HCT116 (cell line): ENCODE measurements around the gene CRNN. TPM values are rescaled to one million over a fixed set of nuclear protein-coding genes. Genes with fewer than 3 reads are reported as not detected.

Experiments
- ATAC-seq: fragments of 200-7000 bp; cut with Tn5 transposase; 2 replicates; pipeline ENCODE4 v1.9.1; 2020; ENCODE audit warnings: mild to moderate bottlenecking, moderate library complexity
- BruUV-seq: library from RNA; stranded (reverse); fragments of 400-500 nt; replicated peaks from 2 replicates; lab custom pipeline; 2021; lab: Mats Ljungman, UMichigan
- CTCF ChIA-PET: fragments of 300-600 bp; sonication (Branson Sonifier 250); formaldehyde crosslinking; loops from one replicate; lab custom pipeline; 2021; ENCODE audit warnings: antibody characterized with exemption; lab: Charles Lee
- POLR2A ChIA-PET: fragments of 300-600, 350-600 bp; sonication (Branson Sonifier 250); formaldehyde crosslinking; loops from one replicate; lab custom pipeline; 2021; ENCODE audit warnings: antibody characterized with exemption; lab: Charles Lee
- RAD21 ChIA-PET, 2 experiments: fragments of 300-600 bp; sonication (Branson Sonifier 250); formaldehyde crosslinking; loops; one replicate each; lab custom pipeline; 2023; ENCODE audit warnings: low total read pairs in 2 of 2; ENCODE audit not compliant: uncharacterized antibody in 2 of 2, unreplicated experiment in 2 of 2, low non-redundant PET in 1 of 2; lab: Charles Lee
- DNase-seq: peaks from one replicate; pipeline ENCODE4 v3.0.0-alpha.2; 2010; ENCODE audit warnings: low read depth, low spot score
- H2AFZ ChIP-seq: fragments of 200-600 bp; shearing (Covaris generic), sonication (generic); 2 replicates; pipeline ENCODE4 v1.6.1; 2017; ENCODE audit warnings: low read depth, mixed run types, mixed read lengths, antibody characterized with exemption, low read length; ENCODE audit not compliant: poor library complexity, severe bottlenecking
- H3K27ac ChIP-seq: 2 replicates; pipeline ENCODE4 v1.5.1; 2012; ENCODE audit warnings: low read depth, low read length
- H3K27me3 ChIP-seq: fragments of 200-600 bp; sonication (generic); 2 replicates; pipeline ENCODE4 v1.6.1; 2016; ENCODE audit warnings: mixed run types, low read length, mixed read lengths; ENCODE audit not compliant: insufficient read depth
- H3K36me3 ChIP-seq, 2 experiments: fragments of 200-500 bp in 1 of 2; fragments of 200-600 bp in 1 of 2; sonication (Bioruptor generic) in 1 of 2; sonication (generic) in 1 of 2; 2 replicates each; pipeline versions ENCODE4 v1.5.1 to v1.6.1; 2014 to 2016; ENCODE audit warnings: low read length in 2 of 2, inconsistent platforms in 1 of 2, mixed read lengths in 1 of 2, mixed run types in 1 of 2; ENCODE audit not compliant: insufficient read depth in 2 of 2, control insufficient read depth in 1 of 2
- H3K4me1 ChIP-seq, 2 experiments: fragments of 200-600 bp in 1 of 2; sonication (generic) in 1 of 2; 2 replicates each; pipeline versions ENCODE4 v1.5.1 to v1.6.1; 2012 to 2017; ENCODE audit warnings: low read length in 2 of 2, inconsistent platforms in 1 of 2, mild to moderate bottlenecking in 1 of 2, mixed read lengths in 1 of 2, mixed run types in 1 of 2, moderate library complexity in 1 of 2; ENCODE audit not compliant: insufficient read depth in 2 of 2, control insufficient read depth in 1 of 2
- H3K4me2 ChIP-seq: fragments of 200-600 bp; sonication (generic); 2 replicates; pipeline ENCODE4 v1.6.1; 2017; ENCODE audit warnings: mixed run types, low read length, mixed read lengths
- H3K4me3 ChIP-seq, 2 experiments: fragments of 200-600 bp in 1 of 2; sonication (generic) in 1 of 2; replicated peaks in 1 of 2; 2 replicates each; pipeline ENCODE4 v1.5.1; 2011 to 2016; ENCODE audit warnings: low read length in 2 of 2, control low read depth in 1 of 2, low read depth in 1 of 2, mild to moderate bottlenecking in 1 of 2, mixed read lengths in 1 of 2, mixed run types in 1 of 2
- H3K79me2 ChIP-seq: fragments of 200-600 bp; sonication (generic); 2 replicates; pipeline ENCODE4 v1.6.1; 2017; ENCODE audit warnings: mild to moderate bottlenecking, mixed run types, low read length, moderate library complexity, mixed read lengths; ENCODE audit not compliant: insufficient read depth
- H3K9ac ChIP-seq: fragments of 200-600 bp; sonication (generic); 2 replicates; pipeline ENCODE4 v1.6.1; 2016; ENCODE audit warnings: low read length, mixed read lengths
- H3K9me2 ChIP-seq: fragments of 200-600 bp; sonication (generic), shearing (Covaris generic); 2 replicates; pipeline ENCODE4 v1.6.1; 2017; ENCODE audit warnings: mixed run types, mild to moderate bottlenecking, moderate library complexity; ENCODE audit not compliant: insufficient read depth
- H3K9me3 ChIP-seq, 2 experiments: fragments of 200-500 bp in 1 of 2; fragments of 200-600 bp in 1 of 2; sonication (Bioruptor generic) in 1 of 2; sonication (generic) in 1 of 2; 2 replicates each; pipeline ENCODE4 v1.6.1; 2014 to 2017; ENCODE audit warnings: low read length in 2 of 2, mixed read lengths in 2 of 2, inconsistent platforms in 1 of 2, low read depth in 1 of 2, mild to moderate bottlenecking in 1 of 2, mixed run types in 1 of 2, moderate library complexity in 1 of 2; ENCODE audit not compliant: control insufficient read depth in 1 of 2, insufficient read depth in 1 of 2
- H4K20me1 ChIP-seq: fragments of 200-600 bp; sonication (generic), shearing (Covaris generic); 2 replicates; pipeline ENCODE4 v1.6.1; 2017; ENCODE audit warnings: mixed run types, mild to moderate bottlenecking, moderate library complexity; ENCODE audit not compliant: insufficient read depth
- CBX3 ChIP-seq: IDR thresholded peaks from 2 replicates; pipeline ENCODE4 v1.6.1; 2012; ENCODE audit warnings: low read depth
- CEBPB ChIP-seq: IDR thresholded peaks from 2 replicates; pipeline ENCODE4 v1.6.1; 2012; ENCODE audit warnings: low read depth
- EZH2 ChIP-seq: fragments of 200-600 bp; sonication (generic); IDR thresholded peaks from 2 replicates; pipeline ENCODE4 v1.6.1; 2017; ENCODE audit warnings: antibody characterized with exemption, mixed run types
- EZH2phosphoT487 ChIP-seq: fragments of 200-600 bp; IDR thresholded peaks from 2 replicates; pipeline ENCODE4 v1.6.1; 2018; ENCODE audit warnings: antibody characterized with exemption, borderline replicate concordance
- FOSL1 ChIP-seq: IDR thresholded peaks from 2 replicates; pipeline ENCODE4 v1.6.1; 2012; ENCODE audit warnings: low read depth
- JUND ChIP-seq: IDR thresholded peaks from 2 replicates; pipeline ENCODE4 v1.6.1; 2012
- POLR2AphosphoS5 ChIP-seq: IDR thresholded peaks from 2 replicates; pipeline ENCODE4 v1.6.1; 2011; ENCODE audit warnings: mild to moderate bottlenecking, low read depth, low read length, moderate library complexity
- RAD21 ChIP-seq: IDR thresholded peaks from 2 replicates; pipeline ENCODE4 v1.6.1; 2012; ENCODE audit warnings: low read depth, mild to moderate bottlenecking
- SIN3A ChIP-seq: IDR thresholded peaks from 2 replicates; pipeline ENCODE4 v1.6.1; 2012; ENCODE audit warnings: low read depth
- SP1 ChIP-seq: IDR thresholded peaks from 2 replicates; pipeline ENCODE4 v1.6.1; 2012; ENCODE audit warnings: low read depth
- SRF ChIP-seq: IDR thresholded peaks from 2 replicates; pipeline ENCODE4 v1.6.1; 2012; ENCODE audit warnings: low read depth
- TCF7L2 ChIP-seq: IDR thresholded peaks from 2 replicates; pipeline ENCODE4 v1.7.0; 2011; ENCODE audit warnings: borderline replicate concordance, inconsistent platforms; ENCODE audit not compliant: insufficient read depth, insufficient read length; ENCODE audit errors: extremely low read depth
- ZNF274 ChIP-seq: fragments of 200-500 bp; sonication (Bioruptor generic); IDR thresholded peaks from 2 replicates; pipeline ENCODE4 v1.6.1; 2014; ENCODE audit warnings: mild to moderate bottlenecking, low read depth, low read length, inconsistent platforms
- intact Hi-C: fragments of 100-400 bp; cut with micrococcal nuclease; formaldehyde crosslinking; loops from 2 replicates; pipeline ENCODE4 v1.10.0; 2022
- total RNA-seq: library from RNA; stranded (reverse); gene quantifications from one replicate; pipeline ENCODE4 v1.2.1, GENCODE V29; 2021; ENCODE audit not compliant: unreplicated experiment
- TF ChIP-seq, protein P1 (sequence below): IDR thresholded peaks from 2 replicates; pipeline ENCODE4 v1.6.1; 2011; ENCODE audit warnings: mild to moderate bottlenecking, low read length, moderate library complexity; ENCODE audit not compliant: insufficient replicate concordance; ENCODE audit errors: extremely low read depth
- TF ChIP-seq, protein P2 (sequence below): IDR thresholded peaks from 2 replicates; pipeline ENCODE4 v1.6.1; 2012; ENCODE audit warnings: low read depth

CRNN gene
- total RNA-seq, 1 experiment from 2014 or later, result not detected

DNA sequence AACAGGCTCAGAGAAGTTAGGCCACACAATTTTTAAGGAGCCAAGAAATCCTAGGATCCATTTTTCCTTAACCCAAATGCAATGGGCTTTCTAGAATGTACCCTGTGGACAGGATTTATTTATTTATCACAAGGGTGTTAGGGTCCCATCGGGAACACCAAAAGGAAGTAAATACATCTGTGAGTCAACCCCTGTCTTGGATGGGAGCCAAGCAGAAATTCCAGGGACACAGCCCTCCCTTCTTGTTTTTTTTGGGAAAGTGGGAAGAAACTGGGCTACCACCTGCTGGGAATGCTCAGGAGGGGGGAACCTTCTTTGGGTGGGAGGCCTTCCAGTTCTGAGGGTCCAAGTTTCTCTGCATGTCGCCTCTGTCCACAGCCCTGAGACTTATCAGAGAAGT, 1.3 kb downstream of the CRNN start:
- H3K4me2 ChIP-seq, result no peak overlapping the region
- H3K27me3 ChIP-seq, result 0 out of 2 replicates have a peak, but pooled peaks cover 12% of the 10 kb centered on the region
- no peak overlapping the region for H3K9ac ChIP-seq
- no peak overlapping the region for H2AFZ ChIP-seq
- intact Hi-C loops, result no loop called here
- POLR2A ChIA-PET, result no interaction called here
- H4K20me1 ChIP-seq, result no peaks in the 10 kb centered on the region
- H3K36me3 ChIP-seq, result no peaks in the 10 kb centered on the region
- H3K4me3 ChIP-seq, result no peak overlapping the region
- no TSS peak for BruUV-seq
- no peaks in the 10 kb centered on the region for H3K4me1 ChIP-seq
- H3K9me2 ChIP-seq, result no peaks in the 10 kb centered on the region
- RAD21 ChIA-PET, result no interaction called here
- H3K27ac ChIP-seq, result no peak overlapping the region
- CTCF ChIA-PET, result interaction anchor here (2.8 kb wide), 1 partner anchor 14 kb away, joined by 10 read pairs; no protein-coding TSS in a partner anchor
- H3K9me3 ChIP-seq, result no peaks in the 10 kb centered on the region
- DNase-seq (no peak), ATAC-seq (no peak)
- H3K79me2 ChIP-seq, result no peaks in the 10 kb centered on the region
- TF ChIP-seq CBX3, result no peak
- no peak for TF ChIP-seq ZNF274
- TF ChIP-seq, protein P1, sequence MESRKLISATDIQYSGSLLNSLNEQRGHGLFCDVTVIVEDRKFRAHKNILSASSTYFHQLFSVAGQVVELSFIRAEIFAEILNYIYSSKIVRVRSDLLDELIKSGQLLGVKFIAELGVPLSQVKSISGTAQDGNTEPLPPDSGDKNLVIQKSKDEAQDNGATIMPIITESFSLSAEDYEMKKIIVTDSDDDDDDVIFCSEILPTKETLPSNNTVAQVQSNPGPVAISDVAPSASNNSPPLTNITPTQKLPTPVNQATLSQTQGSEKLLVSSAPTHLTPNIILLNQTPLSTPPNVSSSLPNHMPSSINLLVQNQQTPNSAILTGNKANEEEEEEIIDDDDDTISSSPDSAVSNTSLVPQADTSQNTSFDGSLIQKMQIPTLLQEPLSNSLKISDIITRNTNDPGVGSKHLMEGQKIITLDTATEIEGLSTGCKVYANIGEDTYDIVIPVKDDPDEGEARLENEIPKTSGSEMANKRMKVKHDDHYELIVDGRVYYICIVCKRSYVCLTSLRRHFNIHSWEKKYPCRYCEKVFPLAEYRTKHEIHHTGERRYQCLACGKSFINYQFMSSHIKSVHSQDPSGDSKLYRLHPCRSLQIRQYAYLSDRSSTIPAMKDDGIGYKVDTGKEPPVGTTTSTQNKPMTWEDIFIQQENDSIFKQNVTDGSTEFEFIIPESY, result no peak
- TF ChIP-seq TCF7L2, result no peak
- TF ChIP-seq SIN3A, result no peak
- TF ChIP-seq JUND, result no peak
- TF ChIP-seq FOSL1, result no peak
- no peak for TF ChIP-seq EZH2
- TF ChIP-seq SRF, result no peak
- TF ChIP-seq SP1, result no peak
- no peak for TF ChIP-seq POLR2AphosphoS5
- TF ChIP-seq, protein P2, sequence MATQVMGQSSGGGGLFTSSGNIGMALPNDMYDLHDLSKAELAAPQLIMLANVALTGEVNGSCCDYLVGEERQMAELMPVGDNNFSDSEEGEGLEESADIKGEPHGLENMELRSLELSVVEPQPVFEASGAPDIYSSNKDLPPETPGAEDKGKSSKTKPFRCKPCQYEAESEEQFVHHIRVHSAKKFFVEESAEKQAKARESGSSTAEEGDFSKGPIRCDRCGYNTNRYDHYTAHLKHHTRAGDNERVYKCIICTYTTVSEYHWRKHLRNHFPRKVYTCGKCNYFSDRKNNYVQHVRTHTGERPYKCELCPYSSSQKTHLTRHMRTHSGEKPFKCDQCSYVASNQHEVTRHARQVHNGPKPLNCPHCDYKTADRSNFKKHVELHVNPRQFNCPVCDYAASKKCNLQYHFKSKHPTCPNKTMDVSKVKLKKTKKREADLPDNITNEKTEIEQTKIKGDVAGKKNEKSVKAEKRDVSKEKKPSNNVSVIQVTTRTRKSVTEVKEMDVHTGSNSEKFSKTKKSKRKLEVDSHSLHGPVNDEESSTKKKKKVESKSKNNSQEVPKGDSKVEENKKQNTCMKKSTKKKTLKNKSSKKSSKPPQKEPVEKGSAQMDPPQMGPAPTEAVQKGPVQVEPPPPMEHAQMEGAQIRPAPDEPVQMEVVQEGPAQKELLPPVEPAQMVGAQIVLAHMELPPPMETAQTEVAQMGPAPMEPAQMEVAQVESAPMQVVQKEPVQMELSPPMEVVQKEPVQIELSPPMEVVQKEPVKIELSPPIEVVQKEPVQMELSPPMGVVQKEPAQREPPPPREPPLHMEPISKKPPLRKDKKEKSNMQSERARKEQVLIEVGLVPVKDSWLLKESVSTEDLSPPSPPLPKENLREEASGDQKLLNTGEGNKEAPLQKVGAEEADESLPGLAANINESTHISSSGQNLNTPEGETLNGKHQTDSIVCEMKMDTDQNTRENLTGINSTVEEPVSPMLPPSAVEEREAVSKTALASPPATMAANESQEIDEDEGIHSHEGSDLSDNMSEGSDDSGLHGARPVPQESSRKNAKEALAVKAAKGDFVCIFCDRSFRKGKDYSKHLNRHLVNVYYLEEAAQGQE, result no peak
- no peak for TF ChIP-seq CEBPB
- no peak for TF ChIP-seq EZH2phosphoT487
- TF ChIP-seq RAD21, result no peak
